ENCODE data around the gene ONECUT1. TPM values are rescaled to one million over a fixed set of nuclear protein-coding genes. Genes with fewer than 3 reads are reported as not detected.

The ONECUT1 gene
- total and polyA plus RNA-seq, 2 of the 8 experiments (the other 6 are each of a cell fraction or from before 2014, with no cell fraction given): 0.65 to 6.4 TPM

Other genes with a start within 250 kb of the ONECUT1 start
- 247 and 274 TPM in 2 replicates for gene ARPP19, start 221.3 kb downstream of the ONECUT1 start, total RNA-seq (2021; fragmentation: NEBNext Ultra II Directional; extraction: Animal tissue kit (Norgen Biotek cat#: 25700))
- gene ARPP19, start 221.3 kb downstream of the ONECUT1 start, polyA plus RNA-seq (2011; rRNA removed): 44.3 and 81.9 TPM in 2 replicates
- 7.9 and 8.6 TPM in 2 replicates for gene ATOSA, start 110.9 kb downstream of the ONECUT1 start, total RNA-seq (2021; fragmentation: NEBNext Ultra II Directional; extraction: Animal tissue kit (Norgen Biotek cat#: 25700))
- 3.6 and 4.6 TPM in 2 replicates for gene ATOSA, start 110.9 kb downstream of the ONECUT1 start, polyA plus RNA-seq (2011; rRNA removed)